CD14-positive monocyte (primary cell): ENCODE measurements around the gene COQ2. TPM values are rescaled to one million over a fixed set of nuclear protein-coding genes. Genes with fewer than 3 reads are reported as not detected.

Experiments
- DNase-seq, 3 donors: peaks; one replicate each; pipeline ENCODE4 v3.0.0-alpha.2; 2011 to 2022
- H2AFZ ChIP-seq: 2 replicates; pipeline ENCODE4 v1.6.0; 2012; ENCODE audit warnings: mild to moderate bottlenecking, low read depth, low read length, inconsistent platforms; ENCODE audit not compliant: insufficient read depth, poor library complexity, severe bottlenecking
- H3K27ac ChIP-seq, 2 donors: 1 replicate in 1 of 2; 2 replicates in 1 of 2; pipeline ENCODE4 v1.5.1; 2012 to 2013; ENCODE audit warnings: low read length in 2 of 2, control low read depth in 1 of 2, inconsistent platforms in 1 of 2, low read depth in 1 of 2, mild to moderate bottlenecking in 1 of 2
- H3K27me3 ChIP-seq, 2 donors: one replicate each; pipeline versions ENCODE4 v1.6.0 to v1.6.1; 2011 to 2013; ENCODE audit warnings: low read length in 2 of 2; ENCODE audit not compliant: control insufficient read depth in 2 of 2, insufficient read depth in 2 of 2
- H3K36me3 ChIP-seq, 2 donors: replicated peaks in 1 of 2; 1 replicate in 1 of 2; 2 replicates in 1 of 2; pipeline versions ENCODE4 v1.5.1 to v1.6.1; 2012 to 2013; ENCODE audit warnings: low read length in 2 of 2, control low read depth in 1 of 2, inconsistent platforms in 1 of 2, mild to moderate bottlenecking in 1 of 2; ENCODE audit not compliant: insufficient read depth in 2 of 2, control insufficient read depth in 1 of 2
- H3K4me1 ChIP-seq, 2 donors: 1 replicate in 1 of 2; 2 replicates in 1 of 2; pipeline versions ENCODE4 v1.5.1 to v1.6.1; 2012 to 2013; ENCODE audit warnings: low read length in 2 of 2, control low read depth in 1 of 2, inconsistent platforms in 1 of 2, mild to moderate bottlenecking in 1 of 2, moderate library complexity in 1 of 2; ENCODE audit not compliant: insufficient read depth in 2 of 2, control insufficient read depth in 1 of 2
- H3K4me2 ChIP-seq: replicated peaks from 2 replicates; pipeline ENCODE3; 2012; ENCODE audit warnings: low read length, moderate library complexity, mild to moderate bottlenecking; ENCODE audit not compliant: poor library complexity, severe bottlenecking; ENCODE audit errors: extremely low read depth
- H3K4me3 ChIP-seq, 3 experiments: fragments of 200-600 bp in 1 of 3; sonication (generic) in 1 of 3; replicated peaks in 1 of 3; 1 replicate in 2 of 3; 2 replicates in 1 of 3; pipeline ENCODE4 v1.5.1; 2011 to 2013; ENCODE audit warnings: low read length in 3 of 3, mild to moderate bottlenecking in 3 of 3, control low read depth in 2 of 3, low read depth in 2 of 3, inconsistent platforms in 1 of 3, moderate library complexity in 1 of 3
- H3K79me2 ChIP-seq: 2 replicates; pipeline ENCODE4 v1.6.0; 2012; ENCODE audit warnings: mild to moderate bottlenecking, control low read depth, inconsistent platforms, low read length, moderate library complexity; ENCODE audit not compliant: insufficient read depth
- H3K9ac ChIP-seq: 2 replicates; pipeline ENCODE4 v1.6.0; 2017; ENCODE audit warnings: low read length, mild to moderate bottlenecking; ENCODE audit not compliant: insufficient read depth, poor library complexity, severe bottlenecking
- H3K9me3 ChIP-seq, 2 donors: replicated peaks in 1 of 2; 1 replicate in 1 of 2; 2 replicates in 1 of 2; pipeline versions ENCODE4 v1.5.1 to v1.6.1; 2012 to 2013; ENCODE audit warnings: low read length in 2 of 2, control low read depth in 1 of 2; ENCODE audit not compliant: control insufficient read depth in 1 of 2, insufficient read depth in 1 of 2
- H4K20me1 ChIP-seq: 2 replicates; pipeline ENCODE4 v1.6.0; 2012; ENCODE audit warnings: mild to moderate bottlenecking, low read length, control low read depth, moderate library complexity; ENCODE audit not compliant: insufficient read depth
- H3K27ac Mint-ChIP-seq, 7 donors: one replicate each; pipeline ENCODE4 v1.8.0; 2020; ENCODE audit warnings: mild to moderate bottlenecking in 7 of 7, mixed read lengths in 7 of 7, moderate library complexity in 6 of 7, inconsistent platforms in 2 of 7
- H3K27me3 Mint-ChIP-seq, 3 donors: one replicate each; pipeline ENCODE4 v1.8.0; 2021 to 2022; ENCODE audit warnings: low read depth in 3 of 3, mild to moderate bottlenecking in 3 of 3, mixed read lengths in 3 of 3, moderate library complexity in 3 of 3, inconsistent platforms in 1 of 3
- H3K36me3 Mint-ChIP-seq, 2 donors: one replicate each; pipeline ENCODE4 v1.8.0; 2020; ENCODE audit warnings: mixed read lengths in 2 of 2, inconsistent platforms in 1 of 2, mild to moderate bottlenecking in 1 of 2
- H3K4me1 Mint-ChIP-seq: one replicate; pipeline ENCODE4 v1.8.0; 2020; ENCODE audit warnings: mild to moderate bottlenecking, mixed read lengths
- H3K4me3 Mint-ChIP-seq, 2 donors: one replicate each; pipeline ENCODE4 v1.8.0; 2020; ENCODE audit warnings: mild to moderate bottlenecking in 2 of 2, mixed read lengths in 2 of 2, moderate library complexity in 1 of 2
- H3K9me3 Mint-ChIP-seq, 7 donors: one replicate each; pipeline ENCODE4 v1.8.0; 2020 to 2022; ENCODE audit warnings: mixed read lengths in 7 of 7, mild to moderate bottlenecking in 6 of 7, moderate library complexity in 6 of 7, inconsistent platforms in 2 of 7
- CTCF ChIP-seq: fragments of 200-600 bp; IDR thresholded peaks from one replicate; pipeline ENCODE4 v1.8.0; 2022; ENCODE audit warnings: antibody characterized with exemption, mild to moderate bottlenecking
- WGBS: methylation state at CpG from one replicate; pipeline ENCODE4 v1.1.5; 2013; ENCODE audit warnings: missing lambda C conversion rate; ENCODE audit not compliant: insufficient coverage; 5-methylcytosine and 5-hydroxymethylcytosine counted together
- intact Hi-C, 2 donors: fragments of 100-400 bp; cut with micrococcal nuclease; formaldehyde crosslinking; loops; one replicate each; pipeline versions ENCODE4 v1.15.0 to v1.15.1; 2023
- polyA plus RNA-seq, 3 donors: library from polyadenylated mRNA; depleted of rRNA in 1 of 3; unstranded in 2 of 3; stranded (reverse) in 1 of 3; fragments of 300-500 nt in 2 of 3; fragments of >200 nt in 1 of 3; fragmentation: Illumina TruSeq in 2 of 3; gene quantifications; 1 replicate in 2 of 3; 2 replicates in 1 of 3; pipeline ENCODE4 v1.2.3, GENCODE V29; 2012 to 2021

Gene COQ2
- polyA plus RNA-seq, 3 donors = 14.7 to 48.6 (median 40.7) TPM

GRCh38 chr4:83308672-83309071 lies 24.1 kb upstream of the COQ2 start:
- H3K4me1 ChIP-seq = no peaks in the 10 kb centered on the region
- no peak overlapping the region for H3K27ac ChIP-seq
- Mint-ChIP-seq H3K9me3 (peaks cover 0 to 3% (median 0%) of the 10 kb centered on the region in 7 donors), H3K27ac (no peak overlapping the region), H3K4me1 (peaks cover 1% of the 10 kb centered on the region), H3K4me3 (no peak overlapping the region), H3K36me3 (peaks cover 71 to 89% of the 10 kb centered on the region in 2 donors), H3K27me3 (peaks cover 0 to 1% (median 0%) of the 10 kb centered on the region in 3 donors)
- no peaks in the 10 kb centered on the region for H3K79me2 ChIP-seq
- no peaks in the 10 kb centered on the region for H3K9me3 ChIP-seq
- H3K4me2 ChIP-seq = no peak overlapping the region
- TF ChIP-seq CTCF = no peak
- H3K27me3 ChIP-seq = no peaks in the 10 kb centered on the region
- H3K9ac ChIP-seq = no peak overlapping the region
- H4K20me1 ChIP-seq = no peaks in the 10 kb centered on the region
- no peak overlapping the region for H3K4me3 ChIP-seq
- H3K36me3 ChIP-seq = peaks cover 55 to 91% of the 10 kb centered on the region in 2 donors
- WGBS = no CpG with 5 or more reads among the region's 4 CpGs
- no peak for DNase-seq
- intact Hi-C loops = no loop called here
- H2AFZ ChIP-seq = no peak overlapping the region

GRCh38 chr4:83307920-83308319 lies 23.3 kb upstream of the COQ2 start:
- no peak overlapping the region for H3K27ac Mint-ChIP-seq
- H3K36me3 ChIP-seq = peaks cover 54 to 93% of the 10 kb centered on the region in 2 donors
- 100% methylated on average over 3 of the region's 7 CpGs for WGBS
- no peaks in the 10 kb centered on the region for H3K9me3 ChIP-seq
- H3K27me3 Mint-ChIP-seq = peaks cover 0 to 1% (median 0%) of the 10 kb centered on the region in 3 donors
- peaks cover 0 to 3% (median 0%) of the 10 kb centered on the region in 7 donors for H3K9me3 Mint-ChIP-seq
- H3K4me3 Mint-ChIP-seq = no peak overlapping the region
- intact Hi-C loops = no loop called here
- DNase-seq = no peak
- no peak for TF ChIP-seq CTCF
- H3K9ac ChIP-seq = no peak overlapping the region
- H3K4me3 ChIP-seq = no peak overlapping the region
- no peaks in the 10 kb centered on the region for H3K27me3 ChIP-seq
- no peak overlapping the region for H3K27ac ChIP-seq
- H4K20me1 ChIP-seq = no peaks in the 10 kb centered on the region
- H3K36me3 Mint-ChIP-seq = peaks cover 71 to 88% of the 10 kb centered on the region in 2 donors
- H2AFZ ChIP-seq = no peak overlapping the region
- peaks cover 1% of the 10 kb centered on the region for H3K4me1 Mint-ChIP-seq
- H3K4me1 ChIP-seq = no peaks in the 10 kb centered on the region
- H3K79me2 ChIP-seq = no peaks in the 10 kb centered on the region
- H3K4me2 ChIP-seq = no peak overlapping the region
